K562 (cell line): ENCODE results near the gene PTPRE. TPM values are rescaled to one million over a fixed set of nuclear protein-coding genes. Genes with fewer than 3 reads are reported as not detected.

Experiments used
- ATAC-seq: fragments of 200-7000 bp; cut with Tn5 transposase; 3 replicates; pipeline ENCODE4 v1.9.1; 2020; ENCODE audit warnings: moderate library complexity
- BruUV-seq: library from RNA; stranded (reverse); fragments of 400-500 nt; replicated peaks from 2 replicates; lab custom pipeline; 2021; lab: Mats Ljungman, UMichigan
- CTCF ChIA-PET: fragments of 300-600 bp; formaldehyde crosslinking; extraction: SDS; loops from one replicate; lab custom pipeline; 2021; ENCODE audit warnings: low intra/inter-chr PET ratio; lab: Yijun Ruan, JAX
- POLR2A ChIA-PET: fragments of 300-600, 350-650 bp; sonication (Branson Sonifier 250); formaldehyde crosslinking; extraction: SDS; loops from one replicate; lab custom pipeline; 2021; ENCODE audit warnings: antibody characterized with exemption, inconsistent platforms; lab: Yijun Ruan, JAX
- DNase-seq, 4 experiments: peaks; one replicate each; pipeline versions ENCODE4 v3.0.0 to v3.0.0-alpha.2; 2011 to 2018; ENCODE audit warnings: low spot score in 3 of 4, mixed read lengths in 3 of 4; ENCODE audit errors: extremely low read depth in 1 of 4
- FAIRE-seq: peaks from 2 replicates; lab custom pipeline; 2011; peaks lifted over from hg19 to GRCh38; lab: Jason Lieb, UNC
- H2AFZ ChIP-seq: 2 replicates; pipeline ENCODE4 v1.6.0; 2011; ENCODE audit warnings: low read depth, low read length, control low read depth, inconsistent platforms
- H3K27ac ChIP-seq: fragments of 200-600 bp; 3 replicates; pipeline ENCODE4 v1.8.0; 2011; ENCODE audit warnings: low read depth, mild to moderate bottlenecking, control low read depth, inconsistent platforms, low read length, moderate library complexity, mixed read lengths; ENCODE audit errors: extremely low read depth
- H3K27me3 ChIP-seq, 2 experiments: fragments of 300-600 bp in 1 of 2; 2 replicates in 1 of 2; 3 replicates in 1 of 2; pipeline versions ENCODE4 v1.6.0 to v1.8.0; 2011; ENCODE audit warnings: inconsistent platforms in 2 of 2, low read length in 2 of 2, mild to moderate bottlenecking in 1 of 2, mixed read lengths in 1 of 2, moderate library complexity in 1 of 2; ENCODE audit not compliant: control insufficient read depth in 2 of 2, insufficient read depth in 2 of 2
- H3K36me3 ChIP-seq: fragments of 300-600 bp; 3 replicates; pipeline ENCODE4 v1.8.0; 2011; ENCODE audit warnings: mild to moderate bottlenecking, low read length, inconsistent platforms; ENCODE audit not compliant: control insufficient read depth, insufficient read depth
- H3K4me1 ChIP-seq, 2 experiments: fragments of 200-600 bp in 1 of 2; replicated peaks in 1 of 2; 2 replicates in 1 of 2; 3 replicates in 1 of 2; pipeline versions ENCODE4 v1.5.1 to v1.8.0; 2011; ENCODE audit warnings: inconsistent platforms in 2 of 2, low read length in 2 of 2, mild to moderate bottlenecking in 1 of 2, mixed read lengths in 1 of 2, moderate library complexity in 1 of 2; ENCODE audit not compliant: control insufficient read depth in 2 of 2, insufficient read depth in 2 of 2
- H3K4me2 ChIP-seq: 2 replicates; pipeline ENCODE4 v1.6.1; 2011; ENCODE audit warnings: low read length, control low read depth, inconsistent platforms, mixed read lengths; ENCODE audit not compliant: insufficient read depth
- H3K4me3 ChIP-seq: fragments of 200-600 bp; sonication (generic), shearing (Covaris generic); 2 replicates; pipeline ENCODE4 v1.5.1; 2016; ENCODE audit warnings: control low read depth, inconsistent platforms
- H3K79me2 ChIP-seq: fragments of 200-600 bp; 3 replicates; pipeline ENCODE4 v1.8.0; 2011; ENCODE audit warnings: low read length, inconsistent platforms; ENCODE audit not compliant: control insufficient read depth, insufficient read depth
- H3K9ac ChIP-seq, 2 experiments: 2 replicates each; pipeline versions ENCODE4 v1.6.0 to v1.6.1; 2011; ENCODE audit warnings: low read depth in 2 of 2, low read length in 2 of 2, control low read depth in 1 of 2, inconsistent platforms in 1 of 2, mild to moderate bottlenecking in 1 of 2, mixed read lengths in 1 of 2; ENCODE audit not compliant: insufficient read depth in 1 of 2
- H3K9me1 ChIP-seq: one replicate; pipeline ENCODE4 v1.6.0; 2011; ENCODE audit warnings: inconsistent platforms, mild to moderate bottlenecking, low read length, moderate library complexity; ENCODE audit not compliant: control insufficient read depth, insufficient read depth
- H3K9me3 ChIP-seq: replicated peaks from 2 replicates; pipeline ENCODE4 v1.5.1; 2011; ENCODE audit warnings: low read depth, low read length, inconsistent platforms; ENCODE audit not compliant: control insufficient read depth, insufficient read depth
- H4K20me1 ChIP-seq: replicated peaks from 2 replicates; pipeline ENCODE4 v1.6.1; 2011; ENCODE audit warnings: low read length, inconsistent platforms, mixed read lengths; ENCODE audit not compliant: control insufficient read depth, insufficient read depth
- CBX5 ChIP-seq: IDR thresholded peaks from 2 replicates; pipeline ENCODE4 v1.6.1; 2014; ENCODE audit warnings: low read depth, borderline replicate concordance
- MXI1 ChIP-seq: IDR thresholded peaks from 2 replicates; pipeline ENCODE4 v1.6.1; 2011; ENCODE audit warnings: low read depth, mild to moderate bottlenecking, improper control_type of control experiment, low read length
- NFIC ChIP-seq: fragments of 450-650 bp; IDR thresholded peaks from 2 replicates; pipeline ENCODE4 v1.6.1; 2017; ENCODE audit warnings: mild to moderate bottlenecking, inconsistent platforms
- POLR3G ChIP-seq: IDR thresholded peaks from 2 replicates; pipeline ENCODE4 v1.6.1; 2011; ENCODE audit not compliant: insufficient read length, insufficient replicate concordance; ENCODE audit errors: extremely low read depth
- TAF7 ChIP-seq: fragments of 450-650 bp; IDR thresholded peaks from 2 replicates; pipeline ENCODE4 v1.6.1; 2016; ENCODE audit warnings: missing genetic modification characterization, missing compliant biosample characterization
- ZNF695 ChIP-seq: fragments of 450-650 bp; formaldehyde crosslinking; IDR thresholded peaks from 2 replicates; pipeline ENCODE4 v1.4.0; 2020; ENCODE audit warnings: mild to moderate bottlenecking, moderate library complexity
- ZNF77 ChIP-seq: fragments of 250-450 bp; sonication (Bioruptor Pico); IDR thresholded peaks from 2 replicates; pipeline ENCODE4 v1.5.0; 2020
- WGBS: fragments of 100-300 bp; shearing (Covaris generic); methylation state at CpG from one replicate; pipeline ENCODE4 v1.1.6; 2016; ENCODE audit warnings: low coverage, mixed read lengths; ENCODE audit not compliant: insufficient coverage; ENCODE audit errors: missing lambda C conversion rate; 5-methylcytosine and 5-hydroxymethylcytosine counted together
- in situ Hi-C: fragments of 300-500 bp; cut with MboI; formaldehyde crosslinking; loops from 4 replicates; pipeline ENCODE4 v1.15.0; 2018; ENCODE audit warnings: inconsistent platforms, mixed read lengths
- intact Hi-C: fragments of 100-400 bp; cut with micrococcal nuclease; formaldehyde crosslinking; loops from 2 replicates; pipeline ENCODE4 v1.14.2; 2022
- polyA plus RNA-seq, 8 experiments: library from polyadenylated mRNA; depleted of rRNA in 4 of 8; stranded (reverse) in 5 of 8; unstranded in 3 of 8; fragments of >200 nt; fragmentation: Nextera tagmentation in 2 of 8; fragmentation: Illumina TruSeq in 1 of 8; extraction: Ambion mirVana in 2 of 8; extraction: Trizol in 1 of 8; gene quantifications; 2 replicates each; pipeline versions ENCODE4 v1.2.1 to v1.2.3, GENCODE V29; 2011 to 2014; ENCODE audit warnings: inconsistent platforms in 1 of 8, missing spikeins in 1 of 8
- total RNA-seq, 7 experiments: library from RNA; depleted of rRNA in 6 of 7; stranded (reverse); fragments of >200 nt in 6 of 7; fragmentation: Illumina TruSeq in 2 of 7; extraction: Trizol in 2 of 7; gene quantifications; 2 replicates each; pipeline versions ENCODE4 v1.2.1 to v1.2.3, GENCODE V29; 2011 to 2021; ENCODE audit warnings: low replicate concordance in 1 of 7
- TF ChIP-seq, protein P1 (sequence below): sonication (generic); formaldehyde crosslinking; IDR thresholded peaks from 2 replicates; pipeline ENCODE4 v1.9.0; 2022; ENCODE audit warnings: mild to moderate bottlenecking, missing genetic modification reagents
- TF ChIP-seq, protein P2 (sequence below): sonication (generic); formaldehyde crosslinking; IDR thresholded peaks from 2 replicates; pipeline ENCODE4 v1.8.0; 2023; ENCODE audit warnings: mild to moderate bottlenecking, missing genetic modification reagents
- TF ChIP-seq, protein P3 (sequence below), 2 experiments: fragments of 250-450 bp in 1 of 2; fragments of 450-650 bp in 1 of 2; sonication (Bioruptor Pico) in 1 of 2; IDR thresholded peaks; 2 replicates each; pipeline versions ENCODE4 v1.6.1 to v1.8.0; 2016 to 2021; ENCODE audit warnings: mild to moderate bottlenecking in 2 of 2, moderate library complexity in 2 of 2, missing compliant biosample characterization in 1 of 2, missing genetic modification characterization in 1 of 2
- TF ChIP-seq, protein P4 (sequence below): fragments of 250-450 bp; sonication (Bioruptor Pico); IDR thresholded peaks from 2 replicates; pipeline ENCODE4 v1.4.0; 2020; ENCODE audit warnings: borderline replicate concordance

Gene PTPRE
- total and polyA plus RNA-seq, 9 of the 15 experiments (the other 6 are each of a cell fraction or from before 2014, with no cell fraction given) = 0.01 to 0.13 (median 0.04) TPM; not detected in 4

DNA sequence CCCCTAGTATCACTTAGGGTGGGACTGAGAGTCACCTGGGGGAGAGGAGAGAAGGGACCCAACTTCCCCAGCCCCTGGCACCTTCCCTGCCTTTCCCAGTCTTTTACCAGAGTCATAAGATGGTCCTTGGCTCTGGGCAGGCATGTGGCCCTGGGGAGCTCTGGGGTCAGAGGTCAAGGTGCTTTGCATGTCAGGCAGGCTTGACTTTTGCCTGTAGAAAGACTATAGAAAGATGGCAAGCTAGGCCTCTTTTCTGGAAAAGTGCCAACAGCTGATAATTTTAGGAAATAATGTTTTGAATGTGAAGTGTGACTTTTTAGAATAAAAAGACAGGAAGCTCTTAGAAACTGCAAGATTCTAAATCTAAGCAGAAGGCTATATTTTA is 151.8 kb downstream of the PTPRE start:
- ChIA-PET CTCF (interaction anchor here (0.6 kb wide), 1 partner anchor 26 kb away, joined by 3 read pairs; no protein-coding TSS in a partner anchor), POLR2A (interaction anchor here (0.6 kb wide), 1 partner anchor 19 kb away, joined by 3 read pairs; no protein-coding TSS in a partner anchor)
- Histone ChIP-seq H3K79me2 (no peaks in the 10 kb centered on the region), H3K27me3 (peaks cover 0 to 25% of the 10 kb centered on the region in 2 experiments; a peak in 3 of 5 replicates), H3K9me3 (no peaks in the 10 kb centered on the region), H3K4me3 (no peak overlapping the region), H3K9ac (no peak overlapping the region), H3K4me2 (no peak overlapping the region), H3K36me3 (no peaks in the 10 kb centered on the region), H4K20me1 (no peaks in the 10 kb centered on the region), H2AFZ (no peak overlapping the region), H3K4me1 (peaks cover 0 to 3% of the 10 kb centered on the region in 2 experiments; a peak in 2 of 5 replicates), H3K27ac (no peak overlapping the region), H3K9me1 (no peaks in the 10 kb centered on the region)
- BruUV-seq = no TSS peak
- no peak for FAIRE-seq
- intact Hi-C loops = no loop called here
- TF ChIP-seq, protein P1, sequence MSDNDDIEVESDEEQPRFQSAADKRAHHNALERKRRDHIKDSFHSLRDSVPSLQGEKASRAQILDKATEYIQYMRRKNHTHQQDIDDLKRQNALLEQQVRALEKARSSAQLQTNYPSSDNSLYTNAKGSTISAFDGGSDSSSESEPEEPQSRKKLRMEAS (CRISPR knock-in tag) = no peak
- TF ChIP-seq ZNF695 (no peak), MXI1 (no peak), TAF7 (tag) (no peak)
- no peak for ATAC-seq
- no peak for DNase-seq
- in situ Hi-C loops = no loop called here

DNA sequence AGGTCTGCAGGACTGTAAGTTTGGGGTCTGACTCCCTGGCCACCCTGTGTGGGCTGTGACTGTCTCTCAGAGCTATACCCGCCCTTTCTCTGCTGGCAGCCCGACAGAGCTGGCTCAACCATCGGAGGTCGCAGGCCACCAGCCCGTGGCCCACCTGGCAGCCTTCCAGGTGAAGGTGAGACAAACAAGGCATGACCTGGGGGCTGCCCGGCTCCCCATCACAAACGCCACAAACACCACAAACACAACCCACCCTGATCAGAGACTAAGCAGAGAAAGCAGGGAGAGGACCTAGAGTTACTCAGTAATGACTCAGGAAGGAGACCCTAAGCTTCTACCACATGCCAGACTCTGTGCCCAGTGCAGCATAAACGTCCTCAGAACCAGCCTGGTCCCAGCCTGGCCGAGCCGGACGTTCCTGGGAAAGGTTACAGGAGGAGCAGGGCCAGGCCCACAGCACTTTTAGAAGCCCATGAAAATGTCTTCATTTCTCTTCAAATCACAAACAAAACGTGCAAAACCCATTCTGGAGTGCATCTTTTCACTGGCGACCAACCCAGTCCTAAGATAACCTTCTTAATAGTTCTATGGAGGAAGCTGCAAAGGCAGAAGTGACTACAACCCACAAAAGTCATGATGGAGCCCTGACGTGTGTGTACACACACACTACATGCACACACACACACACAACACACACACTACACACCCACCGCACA is 152.5 kb downstream of the PTPRE start:
- H3K27ac ChIP-seq = no peak overlapping the region
- H2AFZ ChIP-seq = no peak overlapping the region
- no peak overlapping the region for H3K9ac ChIP-seq
- no peaks in the 10 kb centered on the region for H3K9me1 ChIP-seq
- H3K9me3 ChIP-seq = no peaks in the 10 kb centered on the region
- H3K36me3 ChIP-seq = no peaks in the 10 kb centered on the region
- ChIA-PET POLR2A (interaction anchor here (0.6 kb wide), 1 partner anchor 19 kb away, joined by 3 read pairs; no protein-coding TSS in a partner anchor), CTCF (interaction anchor here (0.6 kb wide), 1 partner anchor 25 kb away, joined by 3 read pairs; no protein-coding TSS in a partner anchor)
- peaks cover 0 to 26% of the 10 kb centered on the region in 2 experiments; a peak in 3 of 5 replicates for H3K27me3 ChIP-seq
- DNase-seq = no peak
- H3K4me1 ChIP-seq = peaks cover 0 to 3% of the 10 kb centered on the region in 2 experiments; a peak in 2 of 5 replicates
- no peak overlapping the region for H3K4me3 ChIP-seq
- no peak for FAIRE-seq
- ATAC-seq = no peak
- intact Hi-C loops (no loop called here), in situ Hi-C loops (no loop called here)
- no peaks in the 10 kb centered on the region for H3K79me2 ChIP-seq
- no peak overlapping the region for H3K4me2 ChIP-seq
- WGBS = 6% methylated on average over 13 of the region's 15 CpGs
- BruUV-seq = no TSS peak
- no peaks in the 10 kb centered on the region for H4K20me1 ChIP-seq
- TF ChIP-seq POLR3G = no peak
- no peak for TF ChIP-seq CBX5
- TF ChIP-seq NFIC = no peak
- TF ChIP-seq, protein P2, sequence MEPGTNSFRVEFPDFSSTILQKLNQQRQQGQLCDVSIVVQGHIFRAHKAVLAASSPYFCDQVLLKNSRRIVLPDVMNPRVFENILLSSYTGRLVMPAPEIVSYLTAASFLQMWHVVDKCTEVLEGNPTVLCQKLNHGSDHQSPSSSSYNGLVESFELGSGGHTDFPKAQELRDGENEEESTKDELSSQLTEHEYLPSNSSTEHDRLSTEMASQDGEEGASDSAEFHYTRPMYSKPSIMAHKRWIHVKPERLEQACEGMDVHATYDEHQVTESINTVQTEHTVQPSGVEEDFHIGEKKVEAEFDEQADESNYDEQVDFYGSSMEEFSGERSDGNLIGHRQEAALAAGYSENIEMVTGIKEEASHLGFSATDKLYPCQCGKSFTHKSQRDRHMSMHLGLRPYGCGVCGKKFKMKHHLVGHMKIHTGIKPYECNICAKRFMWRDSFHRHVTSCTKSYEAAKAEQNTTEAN (CRISPR knock-in tag) = no peak
- TF ChIP-seq, protein P3, sequence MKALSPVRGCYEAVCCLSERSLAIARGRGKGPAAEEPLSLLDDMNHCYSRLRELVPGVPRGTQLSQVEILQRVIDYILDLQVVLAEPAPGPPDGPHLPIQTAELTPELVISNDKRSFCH (CRISPR knock-in tag; IDR thresholded peaks at IDR 0.05) = no peak
- TF ChIP-seq, protein P3 (tag; IDR thresholded peaks at IDR 0.05) = no peak
- TF ChIP-seq ZNF77 (CRISPR knock-in tag) = no peak
- TF ChIP-seq, protein P4, sequence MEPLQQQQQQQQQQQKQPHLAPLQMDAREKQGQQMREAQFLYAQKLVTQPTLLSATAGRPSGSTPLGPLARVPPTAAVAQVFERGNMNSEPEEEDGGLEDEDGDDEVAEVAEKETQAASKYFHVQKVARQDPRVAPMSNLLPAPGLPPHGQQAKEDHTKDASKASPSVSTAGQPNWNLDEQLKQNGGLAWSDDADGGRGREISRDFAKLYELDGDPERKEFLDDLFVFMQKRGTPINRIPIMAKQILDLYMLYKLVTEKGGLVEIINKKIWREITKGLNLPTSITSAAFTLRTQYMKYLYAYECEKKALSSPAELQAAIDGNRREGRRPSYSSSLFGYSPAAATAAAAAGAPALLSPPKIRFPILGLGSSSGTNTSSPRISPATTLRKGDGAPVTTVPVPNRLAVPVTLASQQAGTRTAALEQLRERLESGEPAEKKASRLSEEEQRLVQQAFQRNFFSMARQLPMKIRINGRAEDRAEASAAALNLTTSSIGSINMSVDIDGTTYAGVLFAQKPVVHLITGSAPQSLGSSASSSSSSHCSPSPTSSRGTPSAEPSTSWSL (CRISPR knock-in tag) = no peak
